H1 (cell line): ENCODE measurements around the gene P2RX2. TPM values are rescaled to one million over a fixed set of nuclear protein-coding genes. Genes with fewer than 3 reads are reported as not detected.

Source experiments
- ATF2 ChIP-seq: IDR thresholded peaks from 2 replicates; pipeline ENCODE4 v1.6.1; 2012; ENCODE audit warnings: low read length, inconsistent platforms
- CHD1 ChIP-seq: IDR thresholded peaks from 2 replicates; pipeline ENCODE4 v1.6.1; 2012; ENCODE audit warnings: low read depth, low read length, improper control_type of control experiment
- CHD2 ChIP-seq: IDR thresholded peaks from 2 replicates; pipeline ENCODE4 v1.6.1; 2012; ENCODE audit warnings: low read length, improper control_type of control experiment
- CREB1 ChIP-seq: IDR thresholded peaks from 2 replicates; pipeline ENCODE4 v1.6.1; 2012; ENCODE audit warnings: inconsistent platforms
- CTCF ChIP-seq, 3 experiments: IDR thresholded peaks; 1 replicate in 2 of 3; 2 replicates in 1 of 3; pipeline versions ENCODE4 v1.5.1 to v1.6.1; 2011; ENCODE audit warnings: low read length in 3 of 3, mild to moderate bottlenecking in 3 of 3, inconsistent platforms in 2 of 3, low read depth in 1 of 3, moderate library complexity in 1 of 3; ENCODE audit not compliant: insufficient read depth in 1 of 3; ENCODE audit errors: control extremely low read depth in 1 of 3
- E2F6 ChIP-seq: IDR thresholded peaks from 2 replicates; pipeline ENCODE4 v1.6.1; 2012; ENCODE audit warnings: inconsistent platforms
- EGR1 ChIP-seq: IDR thresholded peaks from 2 replicates; pipeline ENCODE4 v1.6.1; 2011; ENCODE audit warnings: low read depth, low read length, borderline replicate concordance
- EP300 ChIP-seq, 2 experiments: IDR thresholded peaks; 1 replicate in 1 of 2; 2 replicates in 1 of 2; pipeline ENCODE4 v1.6.1; 2011 to 2012; ENCODE audit warnings: low read depth in 2 of 2, low read length in 2 of 2, mild to moderate bottlenecking in 2 of 2, borderline replicate concordance in 1 of 2, inconsistent platforms in 1 of 2, moderate library complexity in 1 of 2
- GABPA ChIP-seq: IDR thresholded peaks from 2 replicates; pipeline ENCODE4 v1.6.1; 2011; ENCODE audit warnings: mild to moderate bottlenecking, low read length, moderate library complexity, borderline replicate concordance; ENCODE audit not compliant: insufficient read depth
- KDM5A ChIP-seq: fragments of 200-600 bp; IDR thresholded peaks from 2 replicates; pipeline ENCODE4 v1.7.1; 2012; ENCODE audit warnings: mild to moderate bottlenecking, low read length, inconsistent platforms, mixed read lengths
- MAFK ChIP-seq: IDR thresholded peaks from 2 replicates; pipeline ENCODE4 v1.6.1; 2012; ENCODE audit warnings: low read depth, mild to moderate bottlenecking, improper control_type of control experiment, low read length
- NRF1 ChIP-seq: IDR thresholded peaks from 2 replicates; pipeline ENCODE4 v1.6.1; 2011; ENCODE audit warnings: mild to moderate bottlenecking, low read depth, low read length, improper control_type of control experiment
- POU5F1 ChIP-seq: IDR thresholded peaks from 2 replicates; pipeline ENCODE4 v1.6.1; 2011; ENCODE audit warnings: low read depth, mild to moderate bottlenecking, low read length, moderate library complexity
- RAD21 ChIP-seq, 2 experiments: IDR thresholded peaks in 1 of 2; conservative IDR thresholded peaks in 1 of 2; 2 replicates each; pipeline ENCODE4 v1.6.1; 2011; ENCODE audit warnings: low read depth in 2 of 2, low read length in 2 of 2, improper control_type of control experiment in 1 of 2, inconsistent platforms in 1 of 2, mild to moderate bottlenecking in 1 of 2, moderate library complexity in 1 of 2
- RNF2 ChIP-seq: fragments of 200-900, 300-1000 bp; sonication (generic); IDR thresholded peaks from 2 replicates; pipeline ENCODE4 v1.7.1; 2016; ENCODE audit warnings: borderline replicate concordance, low read depth, mild to moderate bottlenecking, antibody characterized with exemption, low read length; ENCODE audit not compliant: poor library complexity, severe bottlenecking; ENCODE audit errors: missing control alignments
- USF2 ChIP-seq: IDR thresholded peaks from 2 replicates; pipeline ENCODE4 v1.6.1; 2011; ENCODE audit warnings: low read length, improper control_type of control experiment
- YY1 ChIP-seq: IDR thresholded peaks from 2 replicates; pipeline ENCODE4 v1.6.1; 2011; ENCODE audit warnings: low read depth, mild to moderate bottlenecking, low read length
- polyA plus RNA-seq, 7 experiments: library from polyadenylated mRNA; depleted of rRNA in 3 of 7; stranded (reverse) in 5 of 7; unstranded in 2 of 7; fragments of >200 nt in 5 of 7; fragments of 200-250 nt in 2 of 7; gene quantifications; 1 replicate in 5 of 7; 2 replicates in 1 of 7; 4 replicates in 1 of 7; pipeline versions ENCODE4 v1.2.1 to v1.2.3, GENCODE V29; 2011 to 2013; ENCODE audit warnings: missing spikeins in 2 of 7, mixed read lengths in 2 of 7
- total RNA-seq: library from RNA; stranded (reverse); fragmentation: NEBNext Ultra II Directional; extraction: Animal tissue kit (Norgen Biotek cat#: 25700); gene quantifications from 2 replicates; pipeline ENCODE4 v1.2.1, GENCODE V29; 2021

Gene P2RX2
- total and polyA plus RNA-seq, 2 of the 8 experiments (the other 6 are each of a cell fraction or from before 2014, with no cell fraction given), result 0.84 to 2.2 TPM

GRCh38 chr12:132614861-132615578, 3.6 kb upstream of the P2RX2 start (continued):
- TF ChIP-seq ATF2, result no peak
- no peak for TF ChIP-seq EP300 (IDR thresholded peaks at IDR 0.05; ENCODE audit: borderline replicate concordance in 1 of 2, low read depth in 2 of 2, low read length in 2 of 2)
- no peak for TF ChIP-seq USF2
- TF ChIP-seq CTCF (IDR thresholded peaks at IDR 0.05; ENCODE audit: control extremely low read depth in 1 of 3, insufficient read depth in 1 of 3, low read depth in 1 of 3, low read length in 3 of 3), result peak; percentile 90 to 96 (median 95)
- TF ChIP-seq EGR1, result no peak
- TF ChIP-seq YY1, result no peak
- no peak for TF ChIP-seq NRF1
- peak; percentile 65 for TF ChIP-seq CREB1
- no peak for TF ChIP-seq CHD2
- TF ChIP-seq CHD1, result no peak
- no peak for TF ChIP-seq KDM5A
- peak; percentile 74; the same call in 1 of the 2 replicates for TF ChIP-seq GABPA
- no peak for TF ChIP-seq MAFK
- no peak for TF ChIP-seq POU5F1
- TF ChIP-seq RNF2, result no peak
- peak; percentile 47; the same call in 1 of the 2 replicates for TF ChIP-seq E2F6
- TF ChIP-seq RAD21 (IDR thresholded peaks at IDR 0.05 in 1 of 2, conservative IDR thresholded peaks at IDR 0.05 in 1 of 2; ENCODE audit: low read depth in 2 of 2, low read length in 2 of 2), result peak; percentile 88 to 94
